AG09319 (cell line): ENCODE data around the gene UVSSA.

Experiments used
- DNase-seq: peaks from one replicate; pipeline ENCODE4 v3.0.0-alpha.2; 2010; ENCODE audit warnings: low read depth; ENCODE audit errors: extremely low read depth
- TF ChIP-seq, protein P1 (sequence below): IDR thresholded peaks from 2 replicates; pipeline ENCODE4 v1.5.1; 2011; ENCODE audit warnings: low read depth, mild to moderate bottlenecking, inconsistent platforms, low read length, moderate library complexity

UVSSA gene

DNA sequence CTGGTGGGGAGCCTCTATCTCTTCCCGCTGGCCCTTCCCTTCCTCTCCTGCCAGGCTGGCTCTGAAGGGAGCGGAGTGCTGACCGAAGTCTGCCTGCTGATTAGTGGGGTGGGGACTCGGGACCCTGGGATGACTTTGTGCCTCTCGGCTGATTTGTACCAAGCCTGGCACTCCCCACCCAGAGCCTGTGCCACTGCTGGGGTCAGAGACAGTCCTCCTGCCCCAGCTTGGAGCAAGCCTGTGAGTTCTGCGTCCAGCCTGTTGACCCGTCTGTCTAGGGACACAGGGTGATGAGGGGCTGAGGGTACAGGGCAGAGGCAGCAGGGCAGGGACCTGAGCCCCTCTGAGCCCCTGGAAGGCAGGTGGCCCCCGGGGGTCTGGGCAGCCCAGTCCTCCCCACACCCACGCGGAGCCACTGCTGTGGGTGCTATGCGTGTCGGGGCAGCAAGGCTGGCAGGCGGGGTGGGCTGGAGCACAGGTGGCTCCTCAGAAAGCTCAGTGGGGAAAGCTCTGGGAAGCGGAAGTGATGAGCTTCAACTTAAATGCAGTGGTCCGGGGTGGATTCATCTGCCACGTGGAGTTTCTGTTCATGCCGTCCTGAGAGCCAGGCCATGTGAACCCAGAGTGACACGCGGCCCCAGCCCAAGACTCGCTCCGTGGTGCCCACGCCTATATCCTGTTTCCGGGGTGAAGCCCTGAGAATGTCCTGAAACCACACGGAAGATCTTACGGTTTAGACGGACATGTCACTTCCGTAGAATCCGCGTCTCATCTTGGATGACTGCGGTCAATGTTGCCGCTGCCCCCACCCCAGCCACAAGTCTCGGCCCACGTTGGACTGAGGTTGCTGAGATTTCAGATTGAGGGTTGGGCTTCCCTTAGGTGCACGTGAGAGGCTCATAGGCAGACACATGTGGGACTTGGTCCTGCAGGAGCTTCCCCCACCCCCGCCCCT is 21.1 kb upstream of the UVSSA start:
- TF ChIP-seq, protein P1, sequence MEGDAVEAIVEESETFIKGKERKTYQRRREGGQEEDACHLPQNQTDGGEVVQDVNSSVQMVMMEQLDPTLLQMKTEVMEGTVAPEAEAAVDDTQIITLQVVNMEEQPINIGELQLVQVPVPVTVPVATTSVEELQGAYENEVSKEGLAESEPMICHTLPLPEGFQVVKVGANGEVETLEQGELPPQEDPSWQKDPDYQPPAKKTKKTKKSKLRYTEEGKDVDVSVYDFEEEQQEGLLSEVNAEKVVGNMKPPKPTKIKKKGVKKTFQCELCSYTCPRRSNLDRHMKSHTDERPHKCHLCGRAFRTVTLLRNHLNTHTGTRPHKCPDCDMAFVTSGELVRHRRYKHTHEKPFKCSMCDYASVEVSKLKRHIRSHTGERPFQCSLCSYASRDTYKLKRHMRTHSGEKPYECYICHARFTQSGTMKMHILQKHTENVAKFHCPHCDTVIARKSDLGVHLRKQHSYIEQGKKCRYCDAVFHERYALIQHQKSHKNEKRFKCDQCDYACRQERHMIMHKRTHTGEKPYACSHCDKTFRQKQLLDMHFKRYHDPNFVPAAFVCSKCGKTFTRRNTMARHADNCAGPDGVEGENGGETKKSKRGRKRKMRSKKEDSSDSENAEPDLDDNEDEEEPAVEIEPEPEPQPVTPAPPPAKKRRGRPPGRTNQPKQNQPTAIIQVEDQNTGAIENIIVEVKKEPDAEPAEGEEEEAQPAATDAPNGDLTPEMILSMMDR = no peak
- no peak for DNase-seq

DNA sequence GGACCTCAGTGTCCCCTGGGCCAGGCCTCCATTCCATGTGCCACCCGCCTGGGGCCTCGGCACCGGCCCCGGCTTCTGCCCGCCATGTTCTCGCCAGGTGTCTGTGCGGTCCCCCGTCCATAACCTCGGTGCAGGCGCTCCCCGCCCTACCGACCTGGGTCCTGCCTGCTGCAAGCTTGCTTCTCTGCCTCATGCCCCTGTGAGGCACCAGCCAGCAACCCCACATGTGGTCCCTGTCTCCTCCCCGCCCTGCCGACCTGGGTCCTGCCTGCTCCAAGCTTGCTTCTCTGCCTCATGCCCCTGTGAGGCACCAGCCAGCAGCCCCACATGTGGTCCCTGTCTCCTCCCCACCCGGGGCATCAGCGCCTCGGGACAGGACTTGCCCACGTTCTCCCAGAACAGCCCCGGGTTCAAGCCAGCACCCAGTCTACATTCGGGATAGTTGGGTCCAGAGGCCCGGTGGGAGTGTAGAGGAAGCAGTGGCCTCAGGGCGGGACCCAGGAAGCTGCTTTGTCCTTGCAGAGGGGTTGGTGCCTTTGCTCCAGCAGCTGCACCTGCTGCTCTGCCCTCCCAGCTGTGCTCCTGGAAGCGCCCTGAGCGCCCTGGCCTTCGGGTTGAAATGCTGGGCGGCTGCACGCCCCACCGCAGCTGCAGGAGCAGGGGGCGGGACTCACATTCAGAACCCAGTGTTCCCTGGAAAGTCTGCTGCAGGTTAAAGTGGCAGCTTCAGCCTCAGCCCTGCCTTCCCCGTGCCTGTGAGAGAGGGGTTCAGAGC is 20.1 kb upstream of the UVSSA start:
- DNase-seq = no peak
- TF ChIP-seq, protein P1 = no peak

- DNase-seq = no peak
- TF ChIP-seq, protein P1 = no peak
Observed at GRCh38 chr4:1327526-1328266, 19.3 kb upstream of the UVSSA start.

GRCh38 chr4:1328267-1329155 is 18.5 kb upstream of the UVSSA start:
- DNase-seq = no peak
- TF ChIP-seq, protein P1 = no peak

GRCh38 chr4:1329408-1330371 is 17.3 kb upstream of the UVSSA start:
- TF ChIP-seq, protein P1 = no peak
- DNase-seq = no peak
